NCI-H226 (cell line): ENCODE measurements around the gene SMAD1.

Experiments
- DNase-seq: peaks from one replicate; pipeline ENCODE4 v3.0.0-alpha.2; 2015

The SMAD1 gene

DNA sequence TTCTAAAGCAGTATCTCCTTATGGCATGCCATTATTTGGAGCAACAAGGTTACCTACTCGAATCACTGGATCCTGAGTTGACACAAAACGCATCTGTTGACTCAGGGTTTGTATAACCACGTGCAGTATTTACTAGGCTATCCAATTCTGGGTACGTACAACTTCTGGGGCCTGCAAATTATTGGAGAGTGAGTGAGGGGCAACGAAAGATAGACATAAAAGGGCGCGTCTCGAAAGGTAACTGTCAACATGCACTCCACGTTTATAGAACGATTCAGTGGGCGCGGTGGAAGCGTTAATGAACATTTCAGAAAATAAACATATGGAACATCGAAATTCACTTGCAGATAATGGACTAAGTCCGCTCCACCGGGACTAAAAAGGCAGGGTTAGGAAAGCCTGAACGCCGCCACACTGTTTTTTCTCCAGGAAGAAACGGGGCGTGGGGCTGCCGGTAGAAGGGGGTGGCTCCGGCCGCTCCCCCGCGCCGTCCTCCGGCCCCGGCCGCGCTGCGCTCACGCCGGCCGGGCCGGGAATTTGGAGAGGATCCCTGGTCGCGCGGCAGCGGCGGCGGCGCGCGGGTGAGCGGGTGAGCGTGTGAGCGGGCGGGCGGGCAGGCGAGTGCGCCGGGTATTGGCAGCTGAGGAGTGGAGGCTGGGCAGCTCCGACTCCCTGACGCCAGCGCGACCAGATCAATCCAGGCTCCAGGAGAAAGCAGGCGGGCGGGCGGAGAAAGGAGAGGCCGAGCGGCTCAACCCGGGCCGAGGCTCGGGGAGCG is at the start of gene SMAD1:
Gene SMAD1 (plus strand): TSS at position 690 of the 778 bp plus-strand sequence. CDS start 32,761 bp downstream, outside the sequence.
- peak; percentile 58 for DNase-seq

DNA sequence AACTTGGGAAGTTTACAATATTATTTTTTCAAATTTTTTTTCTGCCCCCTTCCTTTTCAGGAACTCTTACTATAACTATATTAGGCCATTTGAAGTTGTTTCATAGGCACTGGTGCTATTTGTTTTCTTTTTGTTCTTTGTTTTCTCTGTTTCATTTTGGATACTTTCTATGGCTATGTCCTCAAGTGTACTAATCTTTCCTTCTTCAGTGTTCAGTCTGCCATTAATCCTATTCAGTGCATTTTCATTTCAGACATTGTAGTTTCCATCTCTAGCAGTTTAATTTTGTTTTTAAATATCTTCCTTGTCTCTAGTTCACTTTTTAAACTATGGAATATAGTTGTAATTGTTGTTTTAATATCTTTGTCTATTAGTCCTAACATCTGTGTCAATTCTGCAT is 48.0 kb upstream of the SMAD1 start:
- no peak for DNase-seq

DNA sequence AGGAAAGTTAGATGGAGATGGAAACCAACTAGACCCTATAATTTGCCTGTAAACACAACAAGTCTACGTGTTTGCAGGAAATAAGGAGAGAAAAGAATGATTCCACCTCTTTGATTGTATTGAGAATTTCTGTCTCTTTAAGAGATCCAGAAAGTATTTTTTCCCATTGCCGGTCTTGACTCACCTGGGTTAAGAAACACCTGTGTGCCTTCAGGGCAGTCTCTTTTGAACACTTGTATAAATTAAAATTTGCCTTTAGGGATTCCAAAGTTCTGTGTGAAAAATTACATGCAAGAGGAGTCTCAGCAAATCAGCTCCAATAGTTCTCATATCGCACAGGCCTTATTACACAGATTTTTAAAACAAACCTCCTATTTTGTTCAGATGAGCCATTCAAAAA is 46.0 kb upstream of the SMAD1 start:
- no peak for DNase-seq

DNA sequence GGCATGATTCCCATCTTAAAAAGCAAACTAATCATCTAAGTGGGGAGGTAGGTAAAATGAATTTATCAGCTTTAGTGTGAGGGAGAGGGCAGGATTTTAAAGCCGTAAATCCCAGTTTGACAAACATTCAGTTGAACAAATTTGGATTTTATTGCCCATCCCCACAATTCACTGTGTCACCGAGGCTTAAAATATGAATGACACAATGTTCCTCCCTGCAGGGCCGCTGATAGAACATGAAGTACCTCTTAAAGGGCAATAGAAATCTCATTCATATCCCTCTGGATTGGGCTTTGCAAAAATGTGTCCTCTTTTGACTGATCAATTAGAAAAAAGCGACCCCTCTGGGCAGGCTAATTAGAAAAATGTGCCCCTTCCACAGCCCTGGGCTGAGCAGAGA is 45.5 kb upstream of the SMAD1 start:
- DNase-seq, result no peak

DNA sequence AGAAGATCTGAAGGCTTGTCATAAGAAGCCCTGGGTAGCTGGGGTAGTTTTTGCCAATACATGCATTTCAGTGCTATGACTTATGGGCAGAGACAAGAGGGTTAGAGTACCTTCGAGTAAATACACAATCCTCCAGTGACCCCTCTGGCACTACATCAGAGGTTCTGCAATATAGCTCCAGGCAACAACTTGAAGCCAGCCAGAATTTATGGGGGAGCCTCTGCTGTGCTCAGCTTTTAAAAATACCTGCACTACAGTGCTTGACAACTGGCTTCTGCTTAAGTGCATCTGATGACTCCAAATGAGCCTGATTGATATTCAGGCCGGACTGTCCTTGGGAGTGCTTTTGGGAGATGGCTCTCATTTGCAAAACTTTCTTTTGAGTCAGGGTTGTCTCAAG is 44.9 kb upstream of the SMAD1 start:
- DNase-seq, result peak; percentile 3

DNA sequence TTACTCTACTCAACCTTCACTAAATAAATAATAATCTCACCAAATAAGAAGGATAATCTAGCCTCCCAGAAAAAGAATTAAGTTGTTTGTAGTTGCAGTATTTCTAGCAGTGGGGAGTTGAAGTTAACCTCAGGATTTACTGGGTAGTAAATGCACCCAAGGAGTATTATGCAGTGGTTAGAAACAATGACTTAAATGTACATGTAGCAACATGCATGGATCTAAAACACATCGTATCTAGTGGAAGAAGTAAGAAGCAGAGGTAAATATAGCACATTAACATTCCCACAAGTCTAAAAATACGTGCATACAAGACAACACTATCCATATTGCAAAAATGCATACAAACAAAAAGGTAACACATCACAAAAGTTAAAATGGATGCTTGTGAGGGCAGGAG is 44.2 kb upstream of the SMAD1 start:
- no peak for DNase-seq

DNA sequence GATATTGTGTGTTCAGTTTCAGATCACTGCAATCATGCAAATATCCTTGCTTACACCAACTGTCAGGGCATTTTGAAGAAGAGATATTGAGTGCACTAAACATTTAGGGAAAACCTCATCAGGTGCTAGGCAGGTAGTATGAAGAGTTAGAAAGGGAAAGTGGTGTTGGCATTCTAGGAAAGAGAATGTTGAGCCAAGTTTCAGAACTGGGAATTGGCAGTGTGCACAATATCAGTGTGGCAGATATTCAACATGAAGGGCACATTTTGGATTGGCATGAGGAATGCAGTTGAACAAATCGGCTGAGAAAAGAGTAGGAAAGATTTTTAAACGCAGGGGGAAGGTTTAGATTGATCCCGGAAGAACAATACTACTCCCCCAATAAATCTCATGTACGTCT is 43.4 kb upstream of the SMAD1 start:
- no peak for DNase-seq

DNA sequence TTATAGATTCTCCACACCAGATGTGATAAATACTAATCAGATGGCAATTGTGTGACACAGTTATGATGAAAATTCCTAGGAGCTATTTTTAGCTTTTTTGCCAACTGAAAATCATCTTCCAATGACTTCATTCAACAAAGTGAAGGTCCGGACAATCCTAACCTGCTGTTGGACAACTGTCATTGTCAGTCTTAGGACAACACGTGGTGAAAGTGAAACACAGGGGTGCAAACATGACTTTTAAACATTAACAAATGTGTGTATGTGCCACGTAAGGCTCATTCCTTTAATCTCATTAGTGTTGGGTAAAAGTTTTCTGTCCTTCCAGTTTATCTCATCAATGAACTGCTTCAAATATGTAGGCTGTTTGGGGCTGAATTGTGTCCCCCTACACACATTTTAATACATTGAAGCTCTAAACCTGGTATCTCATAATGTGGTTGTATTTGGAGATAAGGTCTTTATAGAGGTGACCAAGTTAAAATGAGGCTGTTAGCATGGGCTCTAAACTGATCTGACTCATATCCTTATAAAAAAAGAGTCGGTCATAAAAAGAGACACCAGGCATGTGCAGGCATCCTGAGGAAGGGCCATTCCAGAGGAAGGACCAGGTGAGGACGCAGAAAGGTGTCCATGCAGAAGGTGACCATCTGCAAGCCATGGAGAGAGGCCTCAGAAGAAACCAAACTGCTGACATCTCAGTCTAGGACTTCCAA is 41.2 kb upstream of the SMAD1 start:
- DNase-seq, result no peak

DNA sequence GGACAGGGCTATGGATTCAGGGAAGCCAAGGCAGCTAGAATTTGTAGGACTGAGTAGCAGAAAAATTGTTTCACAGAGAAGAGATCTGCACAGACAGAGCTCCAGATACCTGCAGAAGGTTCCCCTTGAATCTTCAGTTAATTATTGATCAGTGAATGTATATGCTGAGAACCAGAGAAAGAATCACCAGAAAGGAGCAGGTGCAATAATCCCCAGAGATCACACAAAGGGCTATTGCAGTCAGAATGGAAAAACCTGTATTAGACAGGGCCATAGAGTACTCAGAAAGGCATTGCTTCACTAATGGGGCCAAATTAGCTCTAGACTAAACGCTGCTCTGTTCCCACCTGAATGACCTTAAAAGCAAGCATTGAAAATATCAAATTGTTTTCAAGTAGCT is 35.5 kb upstream of the SMAD1 start:
- no peak for DNase-seq

DNA sequence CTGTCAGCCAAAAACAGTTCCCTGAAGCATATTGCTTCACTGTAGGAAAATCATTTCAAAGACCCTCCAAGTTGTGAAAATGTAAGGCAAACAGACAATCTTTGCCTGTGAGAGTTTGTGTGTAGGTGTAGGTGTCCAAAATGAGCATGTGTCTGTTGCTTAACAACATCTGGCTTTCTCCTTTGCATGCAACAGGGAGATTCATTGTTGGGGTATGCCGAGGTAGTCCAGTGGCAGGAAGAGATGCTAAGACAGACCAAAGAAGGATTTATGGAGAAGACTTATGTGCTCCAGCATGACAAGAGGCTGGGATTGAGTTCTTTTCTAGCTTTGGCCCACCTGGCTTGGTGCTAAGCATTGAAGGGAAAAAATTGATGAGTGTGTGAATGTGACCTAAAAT is 29.8 kb upstream of the SMAD1 start:
- DNase-seq, result no peak

DNA sequence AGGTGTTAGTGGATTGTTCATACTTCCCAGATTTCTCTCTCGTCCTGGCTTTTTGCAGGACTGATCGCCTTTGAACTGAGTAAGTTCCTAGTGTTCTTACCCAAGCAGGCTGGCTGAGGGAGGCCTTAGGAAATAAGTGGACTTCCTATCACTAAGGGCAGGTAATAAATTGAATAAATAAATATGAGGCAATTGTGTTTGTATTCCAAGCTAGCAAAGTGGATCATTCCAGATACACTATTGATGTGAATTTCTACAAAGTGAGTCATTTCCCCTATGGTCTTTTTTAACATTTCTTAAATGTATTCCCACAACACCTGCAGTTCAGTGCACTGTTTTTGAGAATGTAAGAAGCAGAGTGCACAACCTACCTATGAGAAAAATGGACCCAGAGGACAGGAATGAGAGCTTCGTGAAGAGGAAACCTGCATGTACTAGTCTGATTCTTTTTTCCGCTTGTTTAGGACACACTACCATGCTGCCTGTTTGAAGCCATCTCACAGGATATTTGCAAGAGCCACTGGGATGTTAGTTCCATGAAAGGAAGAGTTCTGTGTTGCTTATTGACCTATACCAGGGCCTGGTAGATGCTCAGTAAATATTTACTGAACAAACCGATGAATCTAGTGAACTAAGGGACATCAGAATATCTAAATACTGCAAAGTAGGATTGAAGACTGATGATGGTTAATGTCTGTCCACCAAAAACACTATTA is 29.0 kb upstream of the SMAD1 start:
- DNase-seq, result no peak

DNA sequence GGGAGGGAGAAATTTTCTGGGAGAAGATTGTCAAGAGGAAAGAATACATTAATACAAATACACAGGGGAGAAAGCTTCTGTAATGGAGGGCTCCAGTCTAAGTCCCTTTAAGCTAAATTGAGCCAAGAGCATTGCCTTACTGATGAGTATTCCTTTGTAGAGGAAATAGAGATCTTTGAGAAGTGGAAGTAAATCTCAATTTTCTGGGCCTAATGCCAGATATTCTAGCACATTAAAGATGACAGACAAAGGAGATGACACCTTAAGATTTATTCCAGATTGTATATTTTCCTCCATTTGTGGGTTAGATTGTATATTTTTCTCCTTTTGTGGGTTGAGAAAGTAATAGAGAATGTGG is 28.5 kb upstream of the SMAD1 start:
- DNase-seq, result no peak

DNA sequence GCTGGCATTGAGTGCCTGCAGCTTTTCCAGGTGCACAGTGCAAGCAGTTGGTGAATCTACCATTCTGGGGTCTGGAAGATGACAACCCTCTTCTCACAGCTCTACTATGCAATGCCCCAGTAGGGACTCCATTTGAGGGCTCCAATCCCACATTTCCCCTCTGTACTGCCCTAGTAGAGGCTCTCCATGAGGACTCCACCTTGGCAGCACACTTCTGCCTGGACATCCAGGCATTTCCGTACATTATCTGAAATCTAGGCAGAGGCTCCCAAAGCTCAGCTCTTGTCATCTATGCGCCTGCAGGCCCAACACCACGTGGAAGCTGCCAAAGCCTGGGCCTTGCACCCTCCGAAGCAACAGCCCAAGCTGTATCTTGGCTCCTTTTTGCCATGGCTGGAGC is 8.4 kb upstream of the SMAD1 start:
- no peak for DNase-seq

DNA sequence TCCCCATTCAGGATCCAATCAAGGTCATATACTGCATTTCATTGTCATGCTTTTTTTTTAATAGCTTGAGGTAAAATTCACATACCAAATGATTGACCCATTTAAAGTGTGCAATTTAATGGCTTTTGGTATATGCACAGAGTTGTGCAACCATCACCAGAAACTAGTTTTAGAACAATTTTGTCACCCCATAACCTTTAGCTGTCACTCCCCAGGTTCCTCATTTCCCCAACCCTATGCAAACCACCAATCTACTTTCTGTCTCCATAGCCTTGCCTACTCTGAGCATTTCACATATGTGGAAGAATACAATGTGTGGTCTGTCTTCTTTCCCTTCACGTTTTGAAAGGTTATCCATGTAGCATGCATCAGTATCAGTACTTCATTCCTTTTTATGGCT is 1.4 kb upstream of the SMAD1 start:
- DNase-seq, result no peak

DNA sequence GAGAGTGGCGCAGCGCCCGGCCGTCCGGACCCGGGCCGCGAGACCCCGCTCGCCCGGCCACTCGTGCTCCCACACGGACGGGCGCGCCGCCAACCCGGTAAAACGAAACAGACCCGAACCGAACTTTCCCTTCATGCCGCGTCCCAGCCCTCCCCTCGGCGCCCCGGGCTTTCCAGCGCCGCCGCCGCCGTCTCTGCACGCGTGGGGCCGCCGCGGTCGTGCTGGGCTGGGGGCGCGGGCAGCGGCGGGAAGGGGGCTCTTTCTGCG is 222 bp downstream of the SMAD1 start:
- DNase-seq, result no peak

DNA sequence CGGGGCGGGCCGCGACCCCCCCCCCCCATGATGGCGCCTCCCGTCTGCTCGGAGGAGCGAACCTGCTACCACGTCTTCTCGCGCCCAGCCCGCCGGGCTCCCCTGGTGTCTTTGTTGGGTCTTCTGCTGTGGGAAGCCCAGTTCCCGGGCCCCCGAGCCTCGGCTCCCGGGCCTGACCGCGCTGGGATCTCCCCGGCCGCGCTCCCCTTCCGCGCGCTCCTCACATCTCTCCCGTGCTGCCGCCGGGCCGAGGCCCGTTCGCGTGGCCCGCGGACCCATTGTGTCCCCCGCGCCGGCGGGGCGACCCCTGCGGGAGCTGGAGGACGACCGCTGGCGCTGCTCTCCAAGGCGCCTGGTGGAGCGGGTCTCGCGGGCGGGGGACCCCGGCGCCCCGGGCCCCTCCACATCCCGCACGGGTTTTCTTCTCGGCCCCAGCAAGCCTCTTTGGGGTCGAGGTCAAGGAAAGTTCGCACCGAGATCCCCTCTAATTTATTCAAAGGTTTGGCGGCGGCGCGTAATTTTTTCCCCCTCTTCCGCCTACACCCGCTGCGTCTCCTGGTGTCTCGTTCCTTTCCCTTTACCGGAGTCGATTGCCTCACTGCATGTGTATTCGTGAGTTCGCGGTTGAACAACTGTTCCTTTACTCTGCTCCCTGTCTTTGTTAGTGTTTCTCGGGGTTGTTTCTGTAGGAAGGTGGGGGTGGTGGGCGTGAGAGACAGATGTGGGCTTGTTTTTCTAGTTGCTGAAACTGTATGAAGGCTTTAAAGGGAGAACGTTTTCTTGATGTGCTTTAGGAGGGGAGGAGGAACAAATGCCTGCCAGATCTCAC is 770 bp downstream of the SMAD1 start:
- peak; percentile 15 for DNase-seq

DNA sequence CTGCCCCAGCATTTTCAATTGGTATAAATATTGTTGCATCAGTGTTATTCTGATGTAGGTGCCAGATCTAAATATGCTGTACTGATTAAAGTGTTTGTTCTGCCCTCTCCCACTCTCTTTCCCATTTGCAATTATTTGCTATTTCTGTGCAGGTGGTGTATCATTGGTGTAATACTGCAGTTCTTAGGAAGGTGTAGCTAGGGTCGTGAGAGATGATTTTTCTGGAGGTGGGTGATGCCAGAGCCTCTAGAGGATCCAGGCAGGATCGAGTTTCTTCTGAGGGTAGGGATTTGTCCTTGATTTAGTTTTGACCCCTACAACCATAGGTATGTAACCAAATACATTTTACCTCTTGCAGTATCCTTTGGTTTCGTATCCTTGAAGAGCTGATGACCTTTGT is 1.9 kb downstream of the SMAD1 start:
- DNase-seq, result no peak

DNA sequence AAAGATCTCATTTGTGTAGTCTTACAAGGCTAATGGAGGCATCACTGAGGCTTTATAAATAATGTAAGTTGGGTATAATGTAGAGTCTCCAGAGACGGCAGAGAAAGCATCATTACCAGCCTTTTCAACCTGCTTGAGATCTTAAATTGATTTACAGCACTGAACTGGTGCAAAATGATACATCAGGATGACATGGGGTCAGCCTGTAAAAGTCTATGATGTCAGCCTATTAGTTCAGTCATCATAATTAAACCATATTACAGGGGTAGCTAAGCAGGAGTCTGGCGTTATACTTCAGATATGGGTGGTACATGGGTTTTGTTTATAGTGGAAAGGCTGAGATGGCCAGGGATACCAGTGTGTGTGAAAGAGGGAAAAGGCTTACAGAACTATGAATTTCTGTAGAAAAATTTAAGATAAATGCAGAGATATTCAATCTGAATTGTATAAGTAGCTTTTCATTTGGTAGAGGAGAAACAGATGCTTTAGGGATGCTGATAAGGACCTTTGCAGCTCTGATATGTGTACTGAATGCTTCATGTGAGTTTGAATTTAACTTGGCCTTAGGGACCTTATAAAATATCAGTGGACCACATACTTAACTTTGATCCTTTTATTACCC is 2.7 kb downstream of the SMAD1 start:
- no peak for DNase-seq

DNA sequence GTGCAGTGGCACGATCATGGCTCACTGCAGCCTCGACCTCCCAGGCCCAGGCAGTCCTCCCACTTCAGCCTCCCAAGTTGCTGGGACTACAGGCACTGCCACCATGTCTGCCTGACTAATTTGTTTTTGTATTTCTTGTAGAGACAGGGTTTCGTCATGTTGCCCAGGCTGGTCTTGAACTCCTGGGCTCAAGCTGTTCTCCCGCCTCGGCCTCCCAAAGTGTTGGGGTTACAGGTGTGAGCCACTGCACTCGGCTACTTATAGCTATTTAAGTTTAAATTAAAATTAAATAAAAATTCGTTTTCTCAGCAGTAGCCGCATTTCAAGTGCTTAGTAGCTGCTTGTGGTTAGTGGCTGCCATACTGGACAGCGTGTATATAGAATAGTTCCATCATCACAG is 3.5 kb downstream of the SMAD1 start:
- DNase-seq, result no peak

DNA sequence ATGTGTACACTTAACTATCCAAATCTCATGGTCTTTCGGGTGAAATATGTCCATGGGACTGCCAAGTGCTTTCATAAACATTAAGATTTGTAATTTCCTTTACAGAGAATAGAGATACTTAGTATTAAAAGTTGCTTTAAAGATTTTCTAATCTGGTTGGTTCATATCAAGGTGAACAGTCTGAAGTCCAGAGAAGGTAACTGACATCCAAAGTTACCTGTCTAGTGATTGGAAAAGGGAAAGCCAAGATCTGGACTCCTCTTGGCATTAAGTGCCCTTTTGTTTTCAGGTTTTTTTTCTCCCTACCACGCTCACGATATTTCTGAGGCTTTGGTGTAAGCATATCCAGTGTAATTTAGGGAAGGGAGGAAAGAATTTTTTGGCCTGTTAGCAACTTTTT is 5.0 kb downstream of the SMAD1 start:
- no peak for DNase-seq

DNA sequence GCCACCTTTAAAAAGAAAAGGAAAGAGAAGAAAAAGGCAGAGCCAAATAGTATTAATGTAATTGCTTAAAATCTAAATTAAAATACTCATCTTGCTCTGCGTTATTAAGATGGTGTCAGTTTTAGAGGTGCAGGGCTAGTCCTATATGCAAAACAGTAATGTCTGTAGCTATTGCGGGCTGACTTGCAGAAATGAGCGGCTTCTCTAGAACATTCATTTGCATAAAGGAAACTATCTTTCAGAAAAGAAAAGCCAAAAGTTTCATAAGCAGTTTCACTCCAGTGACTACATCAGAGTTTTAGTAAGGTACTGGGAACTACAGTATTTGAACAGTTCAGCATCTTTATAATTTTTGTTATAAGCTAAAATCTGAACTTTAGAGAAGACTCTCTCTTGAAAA is 6.0 kb downstream of the SMAD1 start:
- no peak for DNase-seq

DNA sequence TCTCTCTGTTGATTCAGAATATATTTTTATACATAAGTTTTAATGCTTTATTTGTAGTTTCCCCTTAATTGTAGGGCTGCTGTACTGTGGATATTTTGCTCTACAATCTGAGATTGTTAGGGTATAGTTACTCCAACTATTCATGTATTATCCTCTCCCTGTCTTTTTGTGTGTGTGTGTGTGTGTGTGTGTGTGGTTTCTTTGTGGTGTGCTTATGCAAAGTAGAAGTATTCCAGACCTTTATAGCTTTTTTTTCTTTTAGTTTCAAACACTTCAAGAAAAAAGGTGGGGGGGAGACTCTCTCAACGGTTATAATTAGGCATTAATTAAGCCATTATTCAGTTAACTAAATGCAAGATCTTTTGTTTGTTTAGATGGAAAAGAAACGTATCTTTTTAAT is 6.7 kb downstream of the SMAD1 start:
- DNase-seq, result no peak

DNA sequence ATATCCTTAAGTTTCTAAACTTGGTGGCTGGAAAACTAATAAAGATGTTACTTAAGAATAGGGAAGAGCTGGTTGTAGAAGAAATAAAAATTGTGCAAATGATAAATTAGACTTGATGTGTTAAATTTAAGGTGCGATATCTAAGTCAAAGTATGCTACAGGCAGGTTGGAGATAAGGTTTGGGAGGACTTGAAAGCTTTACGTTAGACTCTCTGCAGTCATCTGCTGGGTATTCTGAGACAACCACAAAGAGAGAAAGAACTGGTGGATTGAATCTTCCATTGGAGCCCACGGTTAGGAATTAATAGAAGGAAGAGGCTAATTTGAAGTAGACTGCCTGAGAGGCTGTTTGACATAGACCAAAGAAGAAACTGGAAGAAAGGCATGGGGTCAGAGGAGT is 7.9 kb downstream of the SMAD1 start:
- DNase-seq, result no peak
